GM18505 (cell line): Measurements from ENCODE around the gene MDGA2.
"Not testable (repeated sequence)": the region's sequence is repeated elsewhere in the genome, so short reads cannot be mapped to it uniquely, and the experiment has no call there.

Experiments used
- ATAC-seq: cut with Tn5 transposase; IDR thresholded peaks from one replicate; pipeline ENCODE4 v1.9.1; 2021; ENCODE audit not compliant: unreplicated experiment
- POLR2A ChIP-seq: IDR thresholded peaks from 4 replicates; pipeline ENCODE4 v1.6.1; 2011; ENCODE audit warnings: borderline replicate concordance; ENCODE audit not compliant: insufficient read depth, insufficient read length; ENCODE audit errors: extremely low read depth

Gene MDGA2

GRCh38 chr14:46999661-47000060, 675.7 kb downstream of the MDGA2 start:
- ATAC-seq: no peak
- no peak for TF ChIP-seq POLR2A

DNA sequence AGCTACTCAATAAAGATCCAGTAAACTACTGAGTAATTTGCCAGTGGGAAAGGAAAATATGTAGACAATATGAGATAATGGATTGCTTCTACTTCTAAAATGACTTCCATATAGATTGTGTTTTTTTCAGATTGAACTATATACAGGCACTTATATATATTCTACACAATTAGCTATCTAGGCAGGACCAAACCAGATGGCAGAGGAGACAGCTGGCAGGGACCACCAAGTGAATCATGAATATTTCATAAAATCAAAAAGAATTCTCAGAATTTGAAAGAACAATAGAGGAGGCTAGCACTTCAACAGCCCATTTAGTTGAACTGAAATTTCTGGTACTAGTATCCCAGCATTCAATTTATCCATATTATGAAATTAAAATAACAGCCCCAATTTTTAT, 685.8 kb downstream of the MDGA2 start:
- ATAC-seq: no peak
- TF ChIP-seq POLR2A: no peak

- no peak for ATAC-seq
- no peak for TF ChIP-seq POLR2A
These were observed 687.1 kb downstream of the MDGA2 start for GRCh38 chr14:46988312-46988711.

- no peak for TF ChIP-seq POLR2A
- ATAC-seq: no peak
These were observed 689.6 kb downstream of the MDGA2 start for GRCh38 chr14:46985529-46986380.

- TF ChIP-seq POLR2A: no peak
- no peak for ATAC-seq
These were observed 702.1 kb downstream of the MDGA2 start for GRCh38 chr14:46973295-46973694.

DNA sequence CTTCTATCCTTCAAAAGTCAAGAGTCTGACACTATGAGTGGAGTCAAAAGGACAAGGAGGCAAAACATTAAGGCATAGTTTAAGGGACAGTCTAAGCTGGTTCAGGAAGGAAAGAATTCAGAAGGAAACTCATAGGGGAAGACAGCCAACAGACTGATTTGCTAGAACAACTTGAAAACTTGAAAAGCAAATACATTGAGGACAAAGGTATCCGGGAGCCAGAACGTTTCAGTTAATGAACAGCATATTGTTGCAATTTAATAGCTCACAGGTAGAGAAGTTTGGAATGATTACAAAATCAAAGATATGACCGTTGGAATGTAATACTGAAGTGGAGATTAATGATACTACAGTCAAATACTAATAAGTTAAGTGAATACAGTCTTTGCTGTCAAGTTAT, 711.0 kb downstream of the MDGA2 start:
- no peak for ATAC-seq
- no peak for TF ChIP-seq POLR2A

- TF ChIP-seq POLR2A: no peak
- ATAC-seq: no peak
These were observed 724.3 kb downstream of the MDGA2 start for GRCh38 chr14:46951103-46951502.

GRCh38 chr14:46940611-46941010, 734.8 kb downstream of the MDGA2 start:
- no peak for TF ChIP-seq POLR2A
- no peak for ATAC-seq

DNA sequence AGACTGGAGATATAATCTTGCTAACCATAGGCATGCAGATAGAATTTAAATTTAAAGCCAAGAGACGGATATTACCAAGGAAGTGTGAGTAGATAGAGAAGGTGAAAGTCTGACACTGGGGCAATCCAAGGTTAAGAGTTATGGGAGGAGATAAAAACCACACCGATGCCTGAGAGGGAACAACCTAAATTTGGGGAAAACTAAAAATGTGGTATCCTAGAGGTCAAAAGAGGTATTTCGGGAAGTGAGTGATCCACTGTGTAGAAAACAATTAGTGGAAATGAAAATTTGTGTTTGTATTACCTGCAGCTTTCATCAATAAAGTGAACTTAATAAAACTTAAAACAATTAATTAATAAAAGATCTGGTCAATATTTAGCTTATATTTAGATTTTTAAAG, 754.9 kb downstream of the MDGA2 start:
- ATAC-seq: no peak
- TF ChIP-seq POLR2A: no peak

DNA sequence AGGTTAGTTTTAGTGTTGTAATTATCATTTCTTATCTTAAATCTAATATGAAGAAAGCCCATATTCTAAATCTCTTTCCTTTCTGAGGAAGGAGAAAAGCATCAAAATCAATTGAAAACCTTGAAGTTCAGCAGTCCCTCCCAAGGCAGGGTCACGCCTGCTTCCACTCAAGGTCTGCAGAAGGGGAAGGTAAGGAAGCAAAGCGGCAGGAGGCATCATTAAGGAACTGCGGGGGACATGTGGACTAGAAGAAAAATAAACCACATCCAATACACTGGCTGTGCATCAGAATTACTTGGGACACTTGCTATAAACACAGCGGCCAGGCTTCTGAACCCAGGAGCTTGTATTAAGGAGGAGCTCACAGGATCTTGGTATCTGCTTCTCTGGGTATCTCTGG, 759.9 kb downstream of the MDGA2 start:
- ATAC-seq: not testable (repeated sequence)

- TF ChIP-seq POLR2A: no peak
- no peak for ATAC-seq
These were observed 772.6 kb downstream of the MDGA2 start for GRCh38 chr14:46902837-46903236.

DNA sequence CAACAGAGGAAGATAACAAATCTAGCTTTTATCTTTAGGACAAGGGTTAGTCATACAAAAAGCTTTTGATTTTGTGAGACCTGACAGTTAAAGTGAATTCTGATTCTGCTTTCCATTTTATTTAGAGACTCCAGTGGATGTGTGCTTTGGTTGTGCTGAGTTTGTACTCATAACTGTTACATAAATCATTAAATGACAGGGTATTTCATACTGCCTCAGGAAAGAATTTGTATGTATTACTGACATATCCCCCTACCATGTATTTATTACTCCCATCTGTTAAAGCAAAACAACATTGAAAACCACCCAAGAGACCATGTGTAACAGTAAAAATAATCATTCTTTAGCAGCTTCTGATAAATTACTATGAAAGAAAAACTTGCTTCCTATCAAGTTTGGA, 780.9 kb downstream of the MDGA2 start:
- no peak for TF ChIP-seq POLR2A
- no peak for ATAC-seq

- TF ChIP-seq POLR2A: no peak
- peak; percentile 80 for ATAC-seq
These were observed 788.3 kb downstream of the MDGA2 start for GRCh38 chr14:46887144-46887543.

DNA sequence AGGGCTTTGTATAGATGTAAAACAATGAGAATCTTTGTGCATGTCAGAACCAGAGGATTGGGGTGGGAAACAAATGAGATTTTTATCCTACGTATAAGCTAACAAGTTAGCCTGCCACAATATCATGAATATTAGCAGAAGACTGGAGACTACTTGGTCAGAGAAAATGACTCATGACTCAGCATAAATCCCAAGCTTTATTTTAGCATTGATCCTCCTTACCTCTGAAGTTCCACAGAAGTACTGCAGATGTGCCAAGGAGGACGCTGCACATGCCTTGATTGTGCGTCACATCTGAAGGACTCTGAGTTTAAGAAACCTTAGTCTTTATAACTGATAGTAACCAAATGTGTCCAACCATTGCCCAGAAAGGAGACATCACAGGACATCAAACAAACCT, 789.8 kb downstream of the MDGA2 start:
- TF ChIP-seq POLR2A: no peak
- ATAC-seq: no peak

GRCh38 chr14:46861753-46862152, 813.7 kb downstream of the MDGA2 start:
- TF ChIP-seq POLR2A: no peak
- no peak for ATAC-seq
